SK-N-SH (cell line): ENCODE data around the gene GXYLT2. TPM values are rescaled to one million over a fixed set of nuclear protein-coding genes. Genes with fewer than 3 reads are reported as not detected.

Source experiments
- CTCF ChIA-PET: fragments of 300-600, 350-600 bp; formaldehyde crosslinking; extraction: SDS; loops from one replicate; lab custom pipeline; 2021; lab: Yijun Ruan, JAX
- POLR2A ChIA-PET: fragments of 350-600 bp; sonication (Branson Sonifier 250); formaldehyde crosslinking; extraction: SDS; loops from one replicate; lab custom pipeline; 2020; ENCODE audit warnings: antibody characterized with exemption, inconsistent platforms; lab: Yijun Ruan, JAX
- DNase-seq: peaks from one replicate; pipeline ENCODE4 v3.0.0; 2012
- H2AFZ ChIP-seq: fragments of 200-600 bp; sonication (generic); 2 replicates; pipeline ENCODE4 v1.8.1; 2016; ENCODE audit warnings: antibody characterized with exemption, mild to moderate bottlenecking, low read depth
- H3F3A ChIP-seq: fragments of 200-600 bp; sonication (generic); replicated peaks from 2 replicates; pipeline ENCODE3; 2016; ENCODE audit warnings: antibody characterized with exemption, mild to moderate bottlenecking; ENCODE audit not compliant: insufficient read depth
- H3K27ac ChIP-seq, 2 experiments: fragments of 200-500 bp in 1 of 2; fragments of 200-600 bp in 1 of 2; sonication (Bioruptor generic) in 1 of 2; sonication (generic), shearing (Covaris generic) in 1 of 2; 2 replicates each; pipeline versions ENCODE4 v1.5.1 to v1.6.1; 2014 to 2016; ENCODE audit warnings: low read depth in 2 of 2, inconsistent platforms in 1 of 2, low read length in 1 of 2, mild to moderate bottlenecking in 1 of 2, mixed read lengths in 1 of 2
- H3K27me3 ChIP-seq: fragments of 200-600 bp; sonication (generic), shearing (Covaris generic); 2 replicates; pipeline ENCODE4 v1.6.1; 2016; ENCODE audit warnings: mixed run types; ENCODE audit not compliant: insufficient read depth
- H3K36me3 ChIP-seq, 2 experiments: fragments of 200-500 bp in 1 of 2; fragments of 200-600 bp in 1 of 2; sonication (Bioruptor generic) in 1 of 2; sonication (generic) in 1 of 2; replicated peaks in 1 of 2; 2 replicates each; pipeline versions ENCODE3 to v1.5.1; 2014 to 2016; ENCODE audit warnings: low read length in 1 of 2, mild to moderate bottlenecking in 1 of 2; ENCODE audit not compliant: insufficient read depth in 2 of 2, control insufficient read depth in 1 of 2
- H3K4me1 ChIP-seq, 2 experiments: fragments of 200-500 bp in 1 of 2; fragments of 200-600 bp in 1 of 2; sonication (Bioruptor generic) in 1 of 2; sonication (generic), shearing (Covaris generic) in 1 of 2; 2 replicates each; pipeline versions ENCODE4 v1.5.1 to v1.6.1; 2014 to 2016; ENCODE audit warnings: low read depth in 1 of 2, low read length in 1 of 2, mixed run types in 1 of 2; ENCODE audit not compliant: insufficient read depth in 2 of 2, control insufficient read depth in 1 of 2
- H3K4me2 ChIP-seq: fragments of 200-600 bp; sonication (generic), shearing (Covaris generic); 2 replicates; pipeline ENCODE4 v1.6.1; 2017; ENCODE audit warnings: mixed run types
- H3K4me3 ChIP-seq, 2 experiments: fragments of 200-500 bp in 1 of 2; fragments of 200-600 bp in 1 of 2; sonication (Bioruptor generic) in 1 of 2; sonication (generic), shearing (Covaris generic) in 1 of 2; 2 replicates each; pipeline versions ENCODE4 v1.5.1 to v1.8.1; 2014 to 2016; ENCODE audit warnings: low read depth in 2 of 2, inconsistent platforms in 1 of 2, low read length in 1 of 2, mild to moderate bottlenecking in 1 of 2, mixed read lengths in 1 of 2, moderate library complexity in 1 of 2
- H3K79me2 ChIP-seq: fragments of 200-600 bp; sonication (generic); 2 replicates; pipeline ENCODE4 v1.8.1; 2017; ENCODE audit warnings: mild to moderate bottlenecking; ENCODE audit not compliant: insufficient read depth
- H3K9ac ChIP-seq: fragments of 200-600 bp; sonication (generic); 2 replicates; pipeline ENCODE4 v1.6.1; 2017; ENCODE audit warnings: mixed run types
- H3K9me2 ChIP-seq: fragments of 200-600 bp; sonication (generic); 2 replicates; pipeline ENCODE4 v1.6.1; 2017; ENCODE audit warnings: mixed run types
- H3K9me3 ChIP-seq: fragments of 200-600 bp; sonication (generic); 2 replicates; pipeline ENCODE4 v1.6.1; 2017; ENCODE audit warnings: mixed run types, mild to moderate bottlenecking, moderate library complexity
- H4K20me1 ChIP-seq: fragments of 200-600 bp; sonication (generic); 2 replicates; pipeline ENCODE4 v1.6.1; 2017; ENCODE audit warnings: mild to moderate bottlenecking, mixed run types; ENCODE audit not compliant: insufficient read depth
- CHD2 ChIP-seq: fragments of 150-350 bp; IDR thresholded peaks from 2 replicates; pipeline ENCODE4 v1.6.1; 2018; ENCODE audit warnings: low read length; ENCODE audit not compliant: partially characterized antibody
- ELF1 ChIP-seq: IDR thresholded peaks from 2 replicates; pipeline ENCODE4 v1.4.0; 2012
- EZH2phosphoT487 ChIP-seq: fragments of 200-600 bp; sonication (generic); IDR thresholded peaks from 2 replicates; pipeline ENCODE4 v1.6.1; 2017; ENCODE audit warnings: low read depth, mixed run types, mild to moderate bottlenecking, antibody characterized with exemption, moderate library complexity, borderline replicate concordance
- FOSL2 ChIP-seq: IDR thresholded peaks from 2 replicates; pipeline ENCODE4 v1.4.0; 2012; ENCODE audit warnings: low read depth, mild to moderate bottlenecking, moderate library complexity, borderline replicate concordance
- FOXM1 ChIP-seq: IDR thresholded peaks from 2 replicates; pipeline ENCODE4 v1.4.0; 2012; ENCODE audit warnings: low read depth, mild to moderate bottlenecking
- JUND ChIP-seq: IDR thresholded peaks from 2 replicates; pipeline ENCODE4 v1.4.0; 2012
- MXI1 ChIP-seq: IDR thresholded peaks from 2 replicates; pipeline ENCODE4 v1.6.1; 2012; ENCODE audit warnings: mild to moderate bottlenecking, low read depth, low read length, improper control_type of control experiment
- PBX3 ChIP-seq: IDR thresholded peaks from 2 replicates; pipeline ENCODE4; 2012
- REST ChIP-seq: IDR thresholded peaks from 2 replicates; pipeline ENCODE4 v1.6.1; 2012; ENCODE audit warnings: mild to moderate bottlenecking, low read depth, low read length, moderate library complexity
- TAF1 ChIP-seq: IDR thresholded peaks from 2 replicates; pipeline ENCODE4 v1.6.1; 2012; ENCODE audit warnings: low read depth, mild to moderate bottlenecking, low read length, moderate library complexity, borderline replicate concordance
- TEAD4 ChIP-seq: IDR thresholded peaks from 2 replicates; pipeline ENCODE4 v1.4.0; 2012; ENCODE audit warnings: mild to moderate bottlenecking, borderline replicate concordance; ENCODE audit not compliant: insufficient read depth
- USF2 ChIP-seq: fragments of 150-350 bp; IDR thresholded peaks from 2 replicates; pipeline ENCODE4 v1.6.1; 2017; ENCODE audit warnings: antibody characterized with exemption, low read length, low read depth, borderline replicate concordance
- WGBS: methylation state at CpG from one replicate; pipeline ENCODE4 v1.1.6; 2017; ENCODE audit warnings: low lambda C conversion rate; 5-methylcytosine and 5-hydroxymethylcytosine counted together
- polyA plus RNA-seq, 3 experiments: library from polyadenylated mRNA; depleted of rRNA; stranded (reverse); fragments of >200 nt; gene quantifications; 2 replicates each; pipeline ENCODE4 v1.2.3, GENCODE V29; 2012

Gene GXYLT2
- polyA plus RNA-seq, 1 of the 3 experiments (the other 2 are of a cell fraction), result 9.1 TPM

DNA sequence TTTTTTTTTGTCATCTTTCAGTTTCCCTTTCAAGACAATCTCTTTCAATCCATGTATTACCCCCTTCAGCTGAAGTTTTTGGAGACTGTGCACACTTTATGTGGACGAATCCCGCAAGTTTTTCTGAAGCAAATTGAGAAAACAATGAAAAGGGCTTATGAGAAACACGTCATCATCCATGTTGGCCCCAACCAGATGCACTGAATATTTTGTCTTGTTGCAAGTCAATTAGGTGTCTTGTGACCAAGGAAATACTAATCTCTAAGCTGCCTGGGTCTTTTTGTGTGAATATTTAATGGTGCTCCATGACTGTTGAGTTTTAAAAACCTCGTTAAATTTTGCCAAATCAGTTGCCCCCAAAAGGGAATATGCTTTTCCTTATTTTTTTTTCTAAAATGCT, 87.1 kb downstream of the GXYLT2 start:
- no peak overlapping the region for H3K4me2 ChIP-seq
- no peak overlapping the region for H2AFZ ChIP-seq
- H3K4me1 ChIP-seq, result no peaks in the 10 kb centered on the region
- no peaks in the 10 kb centered on the region for H3K27me3 ChIP-seq
- CTCF ChIA-PET, result interaction anchor here (1.0 to 2.2 kb wide), 2 partner anchors 28 to 81 kb away, joined by 4 to 10 read pairs; no protein-coding TSS in a partner anchor
- TF ChIP-seq USF2, result no peak
- no peak for TF ChIP-seq FOXM1
- no peak for TF ChIP-seq FOSL2
- no peak for TF ChIP-seq JUND
- no peak for TF ChIP-seq CHD2
- no peak for TF ChIP-seq PBX3
- TF ChIP-seq MXI1, result no peak
- no peak for TF ChIP-seq TEAD4
- TF ChIP-seq TAF1, result no peak
- no peak for TF ChIP-seq EZH2phosphoT487
- no peak for TF ChIP-seq REST
- TF ChIP-seq ELF1, result no peak
- no peak overlapping the region for H3K9ac ChIP-seq
- WGBS, result 98% methylated on average over 4 of the region's 4 CpGs
- H3F3A ChIP-seq, result no peaks in the 10 kb centered on the region
- no peaks in the 10 kb centered on the region for H3K9me2 ChIP-seq
- POLR2A ChIA-PET, result no interaction called here
- no peak for DNase-seq
- no peaks in the 10 kb centered on the region for H4K20me1 ChIP-seq
- no peaks in the 10 kb centered on the region for H3K79me2 ChIP-seq
- no peak overlapping the region for H3K4me3 ChIP-seq
- peaks cover 0 to 6% of the 10 kb centered on the region in 2 experiments for H3K36me3 ChIP-seq
- H3K9me3 ChIP-seq, result no peaks in the 10 kb centered on the region
- H3K27ac ChIP-seq, result no peak overlapping the region
